OCI-LY1 (cell line): Measurements from ENCODE around the gene DNMT3A.

Experiments
- H2AFZ ChIP-seq: fragments of 200-600 bp; sonication (generic), shearing (Covaris generic); 2 replicates; pipeline ENCODE4 v1.6.0; 2014; ENCODE audit warnings: antibody characterized with exemption, mild to moderate bottlenecking, low read length
- H3F3A ChIP-seq: fragments of 200-600 bp; sonication (generic), shearing (Covaris generic); 2 replicates; pipeline ENCODE4 v1.6.0; 2014; ENCODE audit warnings: mild to moderate bottlenecking, antibody characterized with exemption, low read length, moderate library complexity; ENCODE audit not compliant: insufficient read depth
- H3K27ac ChIP-seq: fragments of 200-600 bp; sonication (generic); 2 replicates; pipeline ENCODE4 v1.5.1; 2014; ENCODE audit warnings: low read length, mixed run types, mild to moderate bottlenecking, low read depth; ENCODE audit not compliant: poor library complexity, severe bottlenecking
- H3K27me3 ChIP-seq: fragments of 200-600 bp; sonication (generic); 2 replicates; pipeline ENCODE4 v1.6.0; 2014; ENCODE audit warnings: antibody characterized with exemption, mild to moderate bottlenecking, low read length, moderate library complexity; ENCODE audit not compliant: insufficient read depth
- H3K36me3 ChIP-seq: fragments of 200-600 bp; sonication (generic); 2 replicates; pipeline ENCODE4 v1.6.1; 2014; ENCODE audit warnings: mild to moderate bottlenecking, antibody characterized with exemption, low read length, moderate library complexity, mixed read lengths; ENCODE audit not compliant: insufficient read depth
- H3K4me1 ChIP-seq: fragments of 200-600 bp; sonication (generic); 2 replicates; pipeline ENCODE4 v1.5.1; 2014; ENCODE audit warnings: mild to moderate bottlenecking, low read length, moderate library complexity; ENCODE audit not compliant: insufficient read depth, severe bottlenecking
- H3K4me2 ChIP-seq: fragments of 200-600 bp; sonication (generic), shearing (Covaris generic); 2 replicates; pipeline ENCODE4 v1.6.1; 2014; ENCODE audit warnings: low read length
- H3K4me3 ChIP-seq: fragments of 200-600 bp; sonication (generic); 2 replicates; pipeline ENCODE4 v1.5.1; 2014; ENCODE audit warnings: low read length, low read depth, mild to moderate bottlenecking, mixed read lengths; ENCODE audit not compliant: poor library complexity, severe bottlenecking
- H3K79me2 ChIP-seq: fragments of 200-600 bp; shearing (Covaris generic); 2 replicates; pipeline ENCODE4 v1.6.1; 2016; ENCODE audit warnings: mixed run types, low read length, mixed read lengths; ENCODE audit not compliant: insufficient read depth
- H3K9ac ChIP-seq: fragments of 200-600 bp; sonication (generic), shearing (Covaris generic); 2 replicates; pipeline ENCODE4 v1.6.1; 2014; ENCODE audit warnings: mild to moderate bottlenecking, low read length, mixed read lengths
- H3K9me2 ChIP-seq: fragments of 200-600 bp; sonication (generic), shearing (Covaris generic); 2 replicates; pipeline ENCODE4 v1.6.1; 2014; ENCODE audit warnings: low read depth, mild to moderate bottlenecking, low read length, mixed read lengths
- H3K9me3 ChIP-seq: fragments of 200-600 bp; shearing (Covaris generic); 2 replicates; pipeline ENCODE4 v1.6.1; 2014; ENCODE audit warnings: low read length, mixed read lengths
- H4K20me1 ChIP-seq: fragments of 200-600 bp; sonication (generic), shearing (Covaris generic); 2 replicates; pipeline ENCODE4 v1.6.0; 2016; ENCODE audit warnings: mild to moderate bottlenecking, low read length; ENCODE audit not compliant: insufficient read depth
- EZH2 ChIP-seq: fragments of 200-600 bp; sonication (generic), shearing (Covaris generic); IDR thresholded peaks from 2 replicates; pipeline ENCODE4 v1.8.0; 2017; ENCODE audit warnings: borderline replicate concordance, mixed run types, mild to moderate bottlenecking, antibody characterized with exemption, low read length, moderate library complexity, mixed read lengths
- TF ChIP-seq, protein P1 (sequence below): fragments of 200-600 bp; sonication (generic), shearing (Covaris generic); IDR thresholded peaks from 2 replicates; pipeline ENCODE4 v1.5.1; 2017; ENCODE audit warnings: mild to moderate bottlenecking, antibody characterized with exemption, low read length, moderate library complexity, mixed read lengths

Gene DNMT3A

DNA sequence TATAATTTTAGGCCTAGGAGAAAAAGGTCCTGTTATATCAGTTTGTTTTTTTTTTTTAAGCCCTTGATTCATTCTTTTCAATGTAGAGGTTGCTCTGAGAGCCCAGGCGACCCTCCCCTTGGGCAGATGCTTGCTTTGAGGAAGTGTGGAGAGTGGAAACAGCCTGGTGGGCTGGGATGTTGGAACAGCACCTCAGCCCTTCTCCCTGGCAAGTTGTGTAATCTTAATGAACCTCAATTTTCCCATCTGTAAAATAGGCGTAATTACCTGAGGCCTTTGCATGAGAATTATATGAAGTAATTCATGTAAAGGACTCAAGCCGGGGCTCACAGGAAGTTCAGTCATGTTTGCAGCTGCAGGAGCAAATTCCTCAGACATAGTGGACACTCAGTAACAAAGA, 123.6 kb downstream of the DNMT3A start:
- Histone ChIP-seq H3K27ac (no peak overlapping the region), H3K36me3 (no peaks in the 10 kb centered on the region), H4K20me1 (no peaks in the 10 kb centered on the region), H3K4me3 (no peak overlapping the region), H2AFZ (no peak overlapping the region), H3K27me3 (peaks cover 5% of the 10 kb centered on the region; the same call in 1 of the 2 replicates), H3K9me2 (no peaks in the 10 kb centered on the region), H3F3A (no peaks in the 10 kb centered on the region), H3K4me1 (no peaks in the 10 kb centered on the region), H3K79me2 (no peaks in the 10 kb centered on the region), H3K9ac (no peak overlapping the region), H3K4me2 (no peak overlapping the region), H3K9me3 (no peaks in the 10 kb centered on the region)
- TF ChIP-seq EZH2, result no peak
- TF ChIP-seq, protein P1, sequence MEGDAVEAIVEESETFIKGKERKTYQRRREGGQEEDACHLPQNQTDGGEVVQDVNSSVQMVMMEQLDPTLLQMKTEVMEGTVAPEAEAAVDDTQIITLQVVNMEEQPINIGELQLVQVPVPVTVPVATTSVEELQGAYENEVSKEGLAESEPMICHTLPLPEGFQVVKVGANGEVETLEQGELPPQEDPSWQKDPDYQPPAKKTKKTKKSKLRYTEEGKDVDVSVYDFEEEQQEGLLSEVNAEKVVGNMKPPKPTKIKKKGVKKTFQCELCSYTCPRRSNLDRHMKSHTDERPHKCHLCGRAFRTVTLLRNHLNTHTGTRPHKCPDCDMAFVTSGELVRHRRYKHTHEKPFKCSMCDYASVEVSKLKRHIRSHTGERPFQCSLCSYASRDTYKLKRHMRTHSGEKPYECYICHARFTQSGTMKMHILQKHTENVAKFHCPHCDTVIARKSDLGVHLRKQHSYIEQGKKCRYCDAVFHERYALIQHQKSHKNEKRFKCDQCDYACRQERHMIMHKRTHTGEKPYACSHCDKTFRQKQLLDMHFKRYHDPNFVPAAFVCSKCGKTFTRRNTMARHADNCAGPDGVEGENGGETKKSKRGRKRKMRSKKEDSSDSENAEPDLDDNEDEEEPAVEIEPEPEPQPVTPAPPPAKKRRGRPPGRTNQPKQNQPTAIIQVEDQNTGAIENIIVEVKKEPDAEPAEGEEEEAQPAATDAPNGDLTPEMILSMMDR, result no peak

DNA sequence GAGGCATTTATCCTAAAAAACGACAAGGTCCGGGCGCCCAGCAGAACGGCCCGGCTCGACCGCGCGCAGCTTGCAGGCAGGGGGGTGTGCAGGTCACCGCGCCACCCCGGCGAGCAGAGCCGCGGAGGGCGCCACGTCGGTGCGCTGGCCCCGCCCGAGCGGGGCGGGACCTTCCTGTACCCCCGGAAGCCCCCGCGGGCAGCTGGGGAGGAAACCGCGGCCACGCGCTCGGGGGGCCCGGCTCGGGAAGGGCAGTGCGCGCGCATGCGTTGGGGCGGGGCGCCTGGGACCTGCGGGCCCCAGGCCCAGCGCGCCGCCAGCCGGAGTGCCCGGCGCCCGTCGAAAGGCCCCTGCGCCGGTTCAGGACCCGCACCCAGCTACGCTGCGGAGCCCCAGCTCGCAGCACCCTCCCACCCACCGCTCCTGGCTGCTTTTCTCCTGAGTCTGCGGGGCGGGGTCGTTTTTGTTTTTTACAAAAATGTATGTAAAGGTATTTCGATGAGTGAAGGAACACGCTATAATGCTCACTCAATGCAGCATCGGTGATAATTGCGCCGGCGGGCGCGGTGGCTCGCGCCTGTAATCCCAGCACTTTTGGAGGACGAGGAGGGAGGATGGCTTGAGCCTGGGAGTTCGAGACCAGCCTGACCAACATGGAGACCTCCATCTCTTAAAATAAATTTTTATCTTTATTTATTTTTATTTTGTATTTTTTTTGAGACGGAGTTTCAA, 125.6 kb downstream of the DNMT3A start:
- H3K27ac ChIP-seq, result no peak overlapping the region
- no peaks in the 10 kb centered on the region for H3K4me1 ChIP-seq
- H3K27me3 ChIP-seq, result peaks cover 5% of the 10 kb centered on the region; the same call in 1 of the 2 replicates
- peak overlapping the region; percentile 31; the same call in 1 of the 2 replicates for H3K4me2 ChIP-seq
- H3K79me2 ChIP-seq, result no peaks in the 10 kb centered on the region
- H3K9me3 ChIP-seq, result no peaks in the 10 kb centered on the region
- no peak for TF ChIP-seq EZH2
- TF ChIP-seq, protein P1, result no peak
- no peak overlapping the region for H3K9ac ChIP-seq
- peak overlapping the region; percentile 25 for H3K4me3 ChIP-seq
- H3F3A ChIP-seq, result no peaks in the 10 kb centered on the region
- H3K9me2 ChIP-seq, result no peaks in the 10 kb centered on the region
- H4K20me1 ChIP-seq, result no peaks in the 10 kb centered on the region
- no peak overlapping the region for H2AFZ ChIP-seq
- no peaks in the 10 kb centered on the region for H3K36me3 ChIP-seq

DNA sequence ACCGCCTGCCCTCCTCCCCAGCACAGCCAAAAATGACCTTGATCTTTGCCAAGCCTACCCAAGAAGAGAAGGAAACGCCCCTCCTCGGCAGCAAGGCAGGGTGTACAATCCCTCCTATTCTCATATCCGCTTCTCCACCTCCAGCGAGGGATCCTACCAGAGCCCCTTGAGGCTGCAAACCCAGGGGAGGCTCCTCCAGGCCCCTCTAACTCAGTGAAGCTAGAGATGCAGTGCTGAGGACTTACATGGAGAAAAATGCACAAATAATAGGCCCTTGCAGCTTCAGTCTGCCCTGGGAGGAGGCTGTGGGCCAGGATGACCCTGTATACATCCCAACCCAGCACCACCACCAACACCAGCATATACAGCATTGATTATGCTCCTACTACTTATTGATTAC, 126.5 kb downstream of the DNMT3A start:
- H3F3A ChIP-seq, result no peaks in the 10 kb centered on the region
- no peaks in the 10 kb centered on the region for H4K20me1 ChIP-seq
- H3K27me3 ChIP-seq, result peaks cover 5% of the 10 kb centered on the region; the same call in 1 of the 2 replicates
- no peaks in the 10 kb centered on the region for H3K9me2 ChIP-seq
- H3K4me2 ChIP-seq, result no peak overlapping the region
- no peaks in the 10 kb centered on the region for H3K36me3 ChIP-seq
- no peaks in the 10 kb centered on the region for H3K79me2 ChIP-seq
- H3K9me3 ChIP-seq, result no peaks in the 10 kb centered on the region
- no peak overlapping the region for H3K27ac ChIP-seq
- no peak overlapping the region for H3K4me3 ChIP-seq
- TF ChIP-seq, protein P1, result no peak
- no peak for TF ChIP-seq EZH2
- no peak overlapping the region for H2AFZ ChIP-seq
- H3K4me1 ChIP-seq, result no peaks in the 10 kb centered on the region
- H3K9ac ChIP-seq, result no peak overlapping the region
